ENCODE data around the gene CCDC90B.

- TF ChIP-seq YY1 (tag by site-specific recombination; IDR thresholded peaks at IDR 0.05), result no peak
- TF ChIP-seq ZNF274 (IDR thresholded peaks at IDR 0.05; ENCODE audit: low read length), result no peak
- TF ChIP-seq ZNF274 (tag by site-specific recombination; IDR thresholded peaks at IDR 0.05; ENCODE audit: borderline replicate concordance), result no peak
- no peak for TF ChIP-seq HOXA7 (CRISPR knock-in tag; IDR thresholded peaks at IDR 0.05; ENCODE audit: borderline replicate concordance)
- TF ChIP-seq ZNF416 (tag by site-specific recombination; IDR thresholded peaks at IDR 0.05), result no peak
- no peak for TF ChIP-seq ZNF121 (tag by site-specific recombination; IDR thresholded peaks at IDR 0.05)
- TF ChIP-seq ZNF549 (tag by site-specific recombination; IDR thresholded peaks at IDR 0.05), result no peak
- TF ChIP-seq ZNF830 (tag by site-specific recombination; IDR thresholded peaks at IDR 0.05; ENCODE audit: low read depth), result no peak
Measured at GRCh38 chr11:83317757-83318690, 31.9 kb upstream of the CCDC90B start.

Measured in HEK293 (cell line).